HG03280 (cell line): ENCODE data around the gene KRTAP20-1.

Source experiments
- ATAC-seq: cut with Tn5 transposase; IDR thresholded peaks from one replicate; pipeline ENCODE4 v1.9.1; 2021; ENCODE audit warnings: mild to moderate bottlenecking, moderate library complexity; ENCODE audit not compliant: unreplicated experiment

KRTAP20-1 gene, protein sequence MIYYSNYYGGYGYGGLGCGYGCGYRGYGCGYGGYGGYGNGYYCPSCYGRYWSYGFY

DNA sequence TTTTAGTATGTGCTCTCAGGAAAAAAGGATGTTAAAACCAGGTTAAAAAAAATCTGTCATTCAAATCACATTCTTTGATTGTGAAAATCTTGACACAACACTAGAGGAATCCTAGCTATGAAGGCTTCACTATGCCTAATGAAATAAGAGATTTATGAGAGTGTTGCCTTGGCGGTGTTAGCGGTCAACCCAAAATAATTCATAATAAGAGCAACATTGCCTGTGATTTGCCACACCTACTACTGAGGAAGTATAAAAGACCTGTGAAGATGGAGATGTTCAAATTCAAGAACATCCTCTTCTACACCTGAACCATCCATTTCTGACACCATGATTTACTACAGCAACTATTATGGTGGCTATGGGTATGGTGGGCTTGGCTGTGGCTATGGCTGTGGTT lies at the start of gene KRTAP20-1:
TSS of gene KRTAP20-1 (plus strand) at position 301 of the 400 bp plus-strand sequence. CDS start at position 331, 30 bp downstream.
- no peak for ATAC-seq

DNA sequence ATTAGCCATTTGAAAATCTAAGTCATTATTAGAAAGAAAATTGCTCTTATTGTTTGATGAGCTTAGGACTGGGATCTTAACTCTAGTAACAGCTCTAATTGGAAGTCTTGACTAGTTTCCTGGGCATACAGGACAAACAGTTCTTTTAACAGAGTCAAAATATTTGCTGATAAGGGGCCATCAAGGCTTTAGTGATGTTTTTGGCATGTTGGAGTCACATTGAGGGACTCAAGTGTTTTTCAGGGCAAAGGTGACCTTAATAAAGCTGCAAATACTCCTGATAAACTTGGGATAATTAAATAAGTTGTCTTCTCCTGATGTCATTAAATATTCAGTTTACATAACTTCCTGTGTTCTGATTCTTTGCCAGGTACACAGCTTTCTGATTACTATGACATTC lies 48.6 kb upstream of the KRTAP20-1 start:
- no peak for ATAC-seq

DNA sequence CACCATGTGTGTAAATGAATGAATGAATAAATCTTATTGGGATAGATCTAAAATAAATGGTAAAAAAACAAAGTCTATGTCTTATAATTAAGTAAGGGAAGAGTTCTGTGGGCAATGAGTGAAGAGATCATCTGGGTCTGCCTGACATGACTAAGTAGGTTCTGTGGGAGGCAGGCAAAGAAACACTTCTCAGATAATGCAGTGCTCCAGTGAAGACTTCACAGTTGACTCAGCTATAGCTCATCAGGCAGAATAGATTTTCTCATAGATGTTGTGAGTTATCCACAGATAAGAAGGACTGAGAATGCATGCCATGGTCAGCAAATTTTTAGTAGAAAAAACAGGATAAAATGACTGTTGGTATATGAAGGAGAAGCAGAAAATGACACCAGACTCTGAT lies 38.5 kb upstream of the KRTAP20-1 start:
- ATAC-seq: no peak

DNA sequence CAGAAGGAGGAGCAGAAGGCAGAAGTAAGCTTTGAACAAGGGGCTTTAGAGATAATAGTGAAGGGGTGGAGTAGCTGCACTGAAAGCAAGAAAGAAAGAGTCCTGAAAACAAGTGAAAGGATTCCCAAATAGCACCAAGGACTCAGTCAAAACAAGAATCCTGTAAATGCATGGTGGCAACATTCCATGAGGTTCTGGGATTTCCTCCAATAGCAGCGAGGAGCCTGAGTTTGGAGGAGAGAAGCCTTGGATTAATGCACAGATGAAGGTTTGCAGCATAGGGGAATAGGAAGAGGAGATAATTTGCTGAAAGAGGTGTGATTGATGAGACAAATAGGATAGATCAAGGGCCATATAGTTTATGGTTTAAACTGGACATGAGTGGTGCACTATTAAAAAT lies 36.9 kb upstream of the KRTAP20-1 start:
- ATAC-seq: no peak

DNA sequence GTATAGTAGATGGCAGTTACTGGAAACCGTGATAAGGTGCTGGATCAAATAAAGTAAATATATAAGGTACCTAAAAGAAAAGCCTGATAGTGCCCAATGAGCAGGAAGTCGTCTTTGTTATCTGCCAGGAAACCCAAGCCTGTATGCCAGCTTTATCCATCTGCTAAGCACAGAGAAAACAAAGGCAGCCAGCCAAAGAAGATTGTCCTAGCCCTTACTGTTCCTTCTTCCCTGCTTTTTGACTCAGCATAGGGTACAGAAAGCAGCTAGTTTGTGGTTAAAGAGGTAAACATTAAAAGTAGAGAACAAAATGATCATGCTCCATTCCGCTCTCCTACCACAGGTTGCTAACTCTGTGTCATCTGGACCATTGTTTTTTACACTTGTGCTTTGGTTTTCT lies 36.1 kb upstream of the KRTAP20-1 start:
- ATAC-seq: no peak

DNA sequence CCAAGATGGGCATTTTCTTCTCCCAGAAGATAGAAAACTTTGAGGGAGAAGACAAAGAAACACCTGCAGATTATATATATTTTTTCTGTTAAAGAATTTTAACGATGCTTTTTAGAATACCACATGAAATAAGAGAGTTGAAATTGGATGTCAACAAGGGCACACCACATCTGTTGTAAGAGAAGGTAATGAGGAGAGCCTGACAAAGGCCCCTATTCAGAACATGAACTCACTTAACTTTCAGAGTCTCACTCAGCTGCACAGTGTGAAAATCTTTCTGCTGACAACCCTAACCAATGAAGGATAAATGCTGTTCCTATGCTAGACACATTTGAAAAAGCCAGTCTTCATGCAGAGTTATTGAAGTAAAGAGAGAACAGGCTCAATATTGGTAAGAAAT lies 33.4 kb upstream of the KRTAP20-1 start:
- no peak for ATAC-seq

DNA sequence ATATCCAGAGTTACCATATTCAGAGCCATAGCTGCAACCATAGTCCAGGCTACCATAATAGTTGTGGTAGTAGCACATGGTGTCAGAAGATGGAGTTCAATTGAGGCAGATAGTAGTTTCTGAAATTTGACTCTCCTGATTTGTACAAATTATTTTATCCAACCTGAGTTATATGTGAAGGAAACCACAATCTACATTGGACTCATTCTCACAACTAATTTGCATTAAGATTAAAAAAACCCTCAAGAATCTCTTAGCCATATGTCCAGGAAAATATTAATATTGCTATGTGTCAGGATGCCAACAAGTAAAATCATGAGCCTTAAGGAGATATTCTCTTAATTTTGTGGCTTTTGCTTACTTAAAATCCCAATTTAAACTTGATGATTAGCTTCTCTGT lies 25.9 kb upstream of the KRTAP20-1 start, which contains the start of gene KRTAP22-2:
TSS of gene KRTAP22-2 (minus strand) at position 101 of the 400 bp plus-strand sequence.
- no peak for ATAC-seq

DNA sequence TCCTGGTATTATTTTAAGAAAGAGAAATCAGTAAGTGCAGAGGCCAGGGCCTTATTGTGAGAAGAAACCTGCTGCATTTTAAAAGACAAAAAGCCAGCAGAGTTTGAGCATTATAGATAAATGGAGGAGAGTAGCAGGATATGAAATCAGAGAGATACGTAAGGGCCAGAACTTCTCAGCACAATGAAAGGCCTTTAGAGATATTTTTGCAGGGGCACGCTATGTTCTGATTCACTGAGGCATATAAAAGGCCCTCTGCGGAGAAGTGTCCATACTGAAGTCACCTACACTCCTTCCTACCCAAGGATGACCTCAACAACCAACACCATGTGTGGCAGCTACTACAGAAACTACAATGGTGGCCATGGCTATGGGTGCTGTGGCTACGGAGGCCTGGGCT lies 24.1 kb upstream of the KRTAP20-1 start, which contains the start of gene KRTAP6-3:
TSS of gene KRTAP6-3 (plus strand) at position 301 of the 400 bp plus-strand sequence. CDS start at position 307, 6 bp downstream.
- no peak for ATAC-seq

DNA sequence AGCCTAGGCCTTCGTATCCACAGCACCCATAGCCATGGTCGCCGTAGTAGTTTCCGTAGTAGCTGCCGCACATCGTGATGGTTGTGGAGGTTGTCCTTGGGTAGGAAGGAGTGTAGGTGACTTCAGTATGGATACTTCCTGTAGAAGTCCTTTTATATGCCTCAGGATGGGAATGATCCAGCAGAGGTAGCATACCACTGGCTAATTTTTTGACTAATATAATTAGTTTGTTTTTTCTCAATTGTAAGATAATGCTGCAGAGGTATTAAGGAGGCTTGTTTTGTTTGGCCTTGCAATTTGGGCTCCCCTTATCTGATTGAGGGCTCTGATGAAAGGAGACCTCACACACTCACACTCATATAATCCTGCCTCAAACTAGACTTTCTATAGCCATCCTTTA lies 17.4 kb upstream of the KRTAP20-1 start, which contains the start of gene KRTAP6-2:
TSS of gene KRTAP6-2 (minus strand) at position 101 of the 400 bp plus-strand sequence. CDS start at position 73, 28 bp downstream.
- ATAC-seq: no peak

DNA sequence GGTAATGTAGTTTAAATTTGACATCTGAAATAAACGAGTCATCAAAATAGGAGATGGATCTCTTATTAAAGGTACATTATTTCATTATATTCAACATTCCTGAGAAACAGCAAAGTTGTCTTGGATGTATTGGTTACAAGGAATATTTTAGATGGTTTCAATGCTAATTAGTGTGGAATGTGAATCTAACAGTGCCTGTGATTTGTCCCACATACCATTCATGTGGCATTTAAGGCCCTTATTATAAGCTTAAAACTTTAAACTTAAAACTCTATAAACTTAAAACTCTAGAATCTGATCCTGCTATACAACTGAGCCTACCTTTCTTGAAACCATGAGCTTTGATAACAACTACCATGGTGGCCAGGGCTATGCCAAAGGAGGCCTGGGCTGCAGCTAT lies 15.4 kb upstream of the KRTAP20-1 start, which contains the start of gene KRTAP22-1:
TSS of gene KRTAP22-1 (plus strand) at position 301 of the 400 bp plus-strand sequence.
- ATAC-seq: no peak

DNA sequence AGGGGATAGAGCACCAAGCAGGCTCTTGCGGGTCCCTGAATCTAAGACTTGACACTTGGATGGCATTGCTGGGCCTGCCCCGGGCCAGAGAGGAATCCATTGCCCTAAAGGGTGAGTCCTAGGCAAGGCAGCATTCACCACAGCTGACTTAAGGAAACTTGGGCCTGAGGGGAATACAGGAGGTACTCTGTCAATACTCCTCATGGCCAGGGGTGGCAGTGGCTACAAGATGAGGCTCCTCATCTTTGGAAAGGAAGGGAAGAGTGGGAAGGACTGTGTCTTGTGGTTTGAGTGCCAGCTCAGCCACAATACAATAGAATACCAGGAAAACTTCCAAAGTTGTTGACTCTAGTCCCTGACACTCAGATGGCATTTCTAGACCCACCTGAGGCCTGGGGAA lies 10.3 kb upstream of the KRTAP20-1 start:
- ATAC-seq: no peak

DNA sequence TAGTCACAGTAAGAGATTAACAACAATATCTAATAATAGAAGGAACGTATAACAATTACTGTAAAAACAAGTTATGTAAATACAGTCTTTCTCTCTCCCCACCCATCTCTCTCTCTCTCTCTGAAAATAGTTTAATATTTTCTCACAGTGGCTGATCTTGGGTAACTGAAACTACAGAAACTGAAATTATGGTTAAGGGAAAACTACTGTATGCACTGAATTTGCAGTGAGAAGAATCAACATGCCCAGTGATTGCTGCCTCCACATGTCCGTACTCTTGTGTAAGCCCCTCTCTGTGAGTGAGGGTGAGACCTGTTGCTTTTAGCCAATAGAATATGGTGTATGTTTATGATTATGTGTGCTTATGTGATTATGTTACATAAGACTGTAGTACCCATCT lies 4.1 kb upstream of the KRTAP20-1 start:
- ATAC-seq: no peak

DNA sequence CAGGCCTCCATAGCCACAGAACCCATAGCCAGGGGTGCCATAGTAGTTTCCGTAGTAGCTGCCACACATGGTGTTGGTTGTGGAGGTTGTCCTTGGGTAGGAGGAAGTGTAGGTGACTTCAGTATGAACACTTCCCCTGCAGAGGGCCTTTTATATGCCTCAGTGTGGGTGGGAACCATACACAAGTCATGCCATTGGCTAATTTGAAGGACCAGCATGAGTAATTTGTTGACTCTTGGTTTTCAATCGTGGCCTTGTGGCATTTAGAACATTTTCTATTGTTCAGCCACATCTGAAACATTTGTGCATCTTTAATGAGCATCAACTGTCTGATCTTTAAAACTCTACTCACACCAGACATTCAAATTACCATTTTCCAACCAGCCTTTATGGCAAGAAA lies 2.4 kb upstream of the KRTAP20-1 start, which contains the start of gene KRTAP6-1:
TSS of gene KRTAP6-1 (minus strand) at position 95 of the 400 bp plus-strand sequence. CDS start at position 69, 26 bp downstream.
- no peak for ATAC-seq

DNA sequence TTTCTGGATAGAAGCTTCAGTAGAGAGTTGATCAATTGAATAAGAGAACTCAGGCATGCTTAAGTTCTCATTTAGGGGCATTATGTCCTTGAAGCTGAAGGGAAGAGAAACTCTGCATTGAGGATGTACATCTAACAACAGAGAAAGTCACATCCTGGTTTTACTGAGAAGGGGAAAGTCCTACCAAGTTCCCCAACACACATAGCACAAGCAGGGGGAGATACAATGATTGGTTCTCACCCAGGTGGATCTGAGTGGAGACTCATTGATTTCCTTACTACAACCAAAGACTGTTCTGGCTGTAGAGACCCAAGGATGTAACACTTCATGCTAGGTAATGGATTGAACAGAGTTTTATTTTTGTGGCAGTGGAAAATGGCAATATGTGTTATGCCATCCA lies 1.0 kb upstream of the KRTAP20-1 start:
- no peak for ATAC-seq

DNA sequence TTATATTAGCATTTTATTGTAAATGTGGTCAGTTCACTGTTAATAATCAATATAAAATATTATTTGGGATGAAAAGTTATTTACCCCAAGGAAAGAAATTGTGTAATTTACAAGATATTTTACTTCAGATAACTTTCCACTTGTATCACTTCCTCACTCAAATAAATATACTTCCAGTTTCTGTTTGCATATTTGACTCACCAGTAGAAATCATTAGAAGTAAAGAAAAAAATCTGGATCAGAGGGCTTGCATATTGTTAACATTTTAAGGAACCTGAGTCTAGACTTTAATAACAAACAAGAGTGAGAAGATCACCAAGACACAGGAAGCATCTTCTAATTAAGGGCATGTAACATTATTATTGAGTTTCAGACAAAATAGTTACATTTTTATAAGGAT lies 3.9 kb downstream of the KRTAP20-1 start:
- no peak for ATAC-seq

DNA sequence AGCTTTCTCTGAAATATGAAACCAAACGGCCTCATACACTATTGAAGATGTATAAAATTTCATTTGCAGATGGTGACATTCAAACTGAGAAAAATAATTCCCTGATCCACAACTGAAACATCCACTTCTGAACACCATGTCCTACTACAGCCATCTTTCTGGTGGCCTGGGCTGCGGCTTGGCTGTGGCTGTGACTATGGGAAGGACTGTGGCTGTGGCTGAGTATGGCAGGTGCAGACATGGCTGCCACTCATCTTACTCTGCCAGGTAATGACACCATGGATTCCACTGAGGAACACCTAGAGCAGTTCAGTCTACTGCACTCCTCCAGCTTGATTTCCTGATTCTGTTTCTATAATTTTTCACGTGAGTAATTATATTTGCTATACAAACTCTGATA lies 4.3 kb downstream of the KRTAP20-1 start, which contains the start of gene KRTAP20-4:
TSS of gene KRTAP20-4 (plus strand) at position 106 of the 400 bp plus-strand sequence.
- no peak for ATAC-seq

DNA sequence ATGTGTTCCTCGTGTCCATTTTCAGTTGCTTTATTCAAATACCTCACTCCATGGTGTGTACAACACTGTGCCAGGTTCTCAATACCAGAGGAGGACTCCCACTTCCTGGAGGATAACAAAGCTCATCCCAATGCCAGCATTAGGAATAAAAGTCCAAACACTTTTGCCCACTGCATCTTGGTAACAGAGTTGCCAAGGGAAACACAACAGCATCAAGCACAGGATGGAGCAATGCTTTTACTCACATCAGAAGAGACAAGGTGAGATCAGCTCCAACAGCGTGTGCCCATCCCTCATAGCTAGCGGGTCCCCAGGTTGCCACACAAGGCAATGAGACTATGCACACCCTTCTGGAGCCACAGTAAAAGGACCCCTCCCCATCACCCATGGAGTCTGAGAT lies 7.1 kb downstream of the KRTAP20-1 start:
- no peak for ATAC-seq

DNA sequence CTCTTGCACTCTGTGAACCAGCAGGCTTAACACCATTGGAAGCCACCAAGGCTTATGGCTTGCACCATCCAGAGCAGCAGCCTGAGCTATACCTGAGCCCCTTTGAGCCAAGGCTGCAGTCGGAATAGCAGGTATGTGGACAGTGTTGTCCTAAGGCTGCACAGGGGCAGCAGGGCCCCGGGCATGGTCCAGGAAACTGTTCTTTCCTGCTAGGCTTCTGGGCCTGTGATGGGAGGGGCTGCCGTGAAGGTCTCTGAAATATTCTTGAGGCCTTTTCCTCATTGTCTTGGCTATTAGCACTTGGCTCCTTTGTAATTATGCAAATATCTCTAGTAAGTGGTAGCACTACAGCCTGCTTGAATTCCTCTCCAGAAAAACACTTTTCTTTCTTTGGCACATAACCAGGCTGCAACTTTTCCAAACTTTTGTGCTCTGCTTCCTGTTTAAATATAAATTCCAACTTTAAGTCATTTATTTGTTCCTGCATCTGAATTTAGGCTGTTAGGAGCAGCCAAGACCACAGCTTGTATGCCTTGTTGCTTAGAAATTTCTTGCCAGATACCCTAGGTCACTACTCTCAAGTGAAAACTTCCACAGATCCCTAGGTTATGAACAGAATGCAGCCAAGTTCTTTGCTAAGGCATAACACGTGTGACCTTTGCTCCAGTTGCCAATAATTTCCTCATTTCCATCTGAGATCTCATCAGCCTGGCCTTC lies 9.4 kb downstream of the KRTAP20-1 start:
- no peak for ATAC-seq

DNA sequence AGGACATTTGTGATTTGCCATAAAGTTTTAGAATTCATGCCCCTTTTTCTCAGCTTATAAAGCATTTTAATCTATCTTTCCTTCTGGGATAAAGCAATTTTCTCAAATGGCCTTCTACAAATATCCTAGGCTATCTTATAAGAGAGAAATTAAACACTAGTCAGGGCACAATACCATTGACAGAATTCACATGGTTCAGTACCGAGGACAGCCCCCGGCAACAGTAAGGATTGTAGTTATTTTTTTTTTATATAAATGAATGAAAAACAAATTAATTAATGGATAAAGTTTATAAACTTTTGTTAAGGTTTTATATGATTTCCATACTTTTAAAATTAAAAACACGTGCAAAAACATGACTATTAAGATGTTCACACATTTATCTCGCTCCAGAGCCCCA lies 11.9 kb downstream of the KRTAP20-1 start:
- ATAC-seq: no peak

DNA sequence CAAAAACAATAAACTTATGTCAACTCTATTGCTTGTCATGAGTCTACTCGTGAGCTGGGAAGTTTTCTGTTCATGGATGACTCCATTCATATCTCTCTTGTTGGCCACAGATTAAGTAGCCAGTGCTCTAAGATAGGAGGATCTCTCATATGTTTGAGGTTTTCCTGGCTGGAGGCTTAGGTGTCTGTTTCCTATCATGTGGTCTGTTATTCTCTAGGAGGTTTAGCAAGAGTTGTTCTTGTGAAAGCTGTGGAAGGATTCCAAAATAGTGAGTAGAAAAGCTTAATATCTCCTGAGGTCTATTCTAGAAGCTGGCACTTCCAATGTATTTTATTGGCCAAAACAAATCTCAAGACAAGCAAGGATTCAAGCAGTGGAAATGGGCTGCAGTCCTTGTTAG lies 13.0 kb downstream of the KRTAP20-1 start:
- no peak for ATAC-seq

DNA sequence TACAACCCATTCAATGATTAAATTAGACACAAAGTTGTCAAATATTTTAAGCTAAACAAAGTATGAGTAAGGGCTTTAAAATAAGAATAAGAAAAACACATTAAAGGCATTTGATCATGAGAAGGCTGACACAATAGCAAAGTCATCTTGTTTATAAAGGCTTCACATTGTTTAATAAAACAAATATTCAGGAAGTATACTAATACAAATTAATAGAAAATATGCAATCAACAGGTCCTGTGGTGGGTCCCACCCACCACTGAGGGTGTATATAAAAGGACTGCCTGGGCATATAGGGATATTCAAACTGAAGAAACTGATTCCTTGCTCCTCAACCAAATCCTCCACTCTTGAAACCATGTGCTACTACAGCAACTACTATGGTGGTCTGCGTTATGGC lies 18.7 kb downstream of the KRTAP20-1 start, which contains the start of gene KRTAP20-2:
TSS of gene KRTAP20-2 (plus strand) at position 301 of the 400 bp plus-strand sequence. CDS start at position 359, 58 bp downstream.
- ATAC-seq: no peak

DNA sequence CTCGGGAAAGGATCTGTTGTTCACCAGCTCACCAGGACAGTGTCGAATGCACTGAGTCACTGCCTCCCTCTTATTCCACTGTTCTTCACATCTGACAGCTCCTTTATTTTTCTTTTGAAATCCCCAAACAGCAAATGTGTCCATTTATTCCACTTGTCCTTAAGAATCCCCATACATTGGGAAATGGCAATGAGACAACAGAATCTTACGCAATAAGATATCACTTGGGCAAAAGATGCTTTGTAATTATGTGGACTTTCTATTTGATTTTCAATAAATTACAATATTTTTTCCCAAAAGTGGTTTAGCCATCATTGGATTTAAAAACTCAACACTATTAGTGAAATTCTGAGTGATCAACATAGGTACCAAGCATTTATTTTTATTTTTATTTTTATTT lies 22.5 kb downstream of the KRTAP20-1 start:
- ATAC-seq: no peak
